Body of pancreas (tissue), 4 donors: ENCODE results near the gene UBL3.

Source experiments
- CTCF ChIP-seq, 7 experiments: fragments of 450-650 bp in 4 of 7; fragments of 200-600 bp in 3 of 7; sonication (generic) in 3 of 7; IDR thresholded peaks; one replicate each; pipeline ENCODE4 v1.5.1; 2016 to 2019; ENCODE audit warnings: antibody characterized with exemption in 7 of 7
- POLR2A ChIP-seq, 3 donors: fragments of 450-650 bp; IDR thresholded peaks; one replicate each; pipeline ENCODE4 v1.6.1; 2016; ENCODE audit warnings: antibody characterized with exemption in 3 of 3, mild to moderate bottlenecking in 2 of 3

- TF ChIP-seq CTCF (IDR thresholded peaks at IDR 0.05) (no peak), POLR2A (IDR thresholded peaks at IDR 0.05) (no peak)
Observed at GRCh38 chr13:29760544-29760943, 89.9 kb downstream of the UBL3 start.
